COLO829 (cell line): ENCODE results near the gene HOXD9.

Experiments used
- DNase-seq: peaks from one replicate; pipeline ENCODE4 v3.0.0; 2012; ENCODE audit warnings: low spot score

The HOXD9 gene

GRCh38 chr2:176098366-176099158, 24.0 kb upstream of the HOXD9 start:
- no peak for DNase-seq

GRCh38 chr2:176099159-176099727, 23.3 kb upstream of the HOXD9 start:
- no peak for DNase-seq

GRCh38 chr2:176099728-176100546, 22.6 kb upstream of the HOXD9 start, which contains the start of gene HOXD12:
Gene HOXD12, plus strand, starts transcription at chr2:176099795. Its CDS starts 7 bp downstream, at chr2:176099802.
- DNase-seq = no peak

GRCh38 chr2:176100547-176101140, 21.9 kb upstream of the HOXD9 start:
- DNase-seq = no peak

- no peak for DNase-seq
These were observed 21.2 kb upstream of the HOXD9 start for GRCh38 chr2:176101216-176101830.

- DNase-seq = no peak
These were observed 20.7 kb upstream of the HOXD9 start for GRCh38 chr2:176101842-176102241.

GRCh38 chr2:176102309-176102866, 20.1 kb upstream of the HOXD9 start:
- DNase-seq = no peak

GRCh38 chr2:176103194-176103593, 19.3 kb upstream of the HOXD9 start:
- DNase-seq = no peak

- no peak for DNase-seq
These were observed 18.7 kb upstream of the HOXD9 start for GRCh38 chr2:176103742-176104315.

- DNase-seq = no peak
These were observed 18.0 kb upstream of the HOXD9 start for GRCh38 chr2:176104316-176105077.

- DNase-seq = no peak
These were observed 17.3 kb upstream of the HOXD9 start for GRCh38 chr2:176105078-176105729.

- DNase-seq = no peak
These were observed 16.6 kb upstream of the HOXD9 start for GRCh38 chr2:176105730-176106580.

GRCh38 chr2:176106581-176107539, 15.7 kb upstream of the HOXD9 start, which contains the start of gene HOXD11:
Gene HOXD11, plus strand, starts transcription at chr2:176107280. Its CDS starts 76 bp downstream, at chr2:176107356.
- no peak for DNase-seq

GRCh38 chr2:176107731-176108181, 14.8 kb upstream of the HOXD9 start:
- no peak for DNase-seq

GRCh38 chr2:176109192-176109901, 13.2 kb upstream of the HOXD9 start:
- no peak for DNase-seq

- no peak for DNase-seq
These were observed 12.6 kb upstream of the HOXD9 start for GRCh38 chr2:176109946-176110345.
